DOHH2 (cell line): ENCODE measurements around the gene CUL9.

Experiments
- EZH2phosphoT487 ChIP-seq: fragments of 200-600 bp; sonication (generic); IDR thresholded peaks from 2 replicates; pipeline ENCODE4 v1.6.1; 2017; ENCODE audit warnings: borderline replicate concordance, mild to moderate bottlenecking, antibody characterized with exemption, low read length, moderate library complexity, mixed read lengths
- TF ChIP-seq, protein P1 (sequence below): fragments of 200-600 bp; sonication (generic); IDR thresholded peaks from one replicate; pipeline ENCODE4 v1.5.1; 2014; ENCODE audit warnings: antibody characterized with exemption, mild to moderate bottlenecking, low read depth, low read length; ENCODE audit not compliant: poor library complexity, severe bottlenecking

DNA sequence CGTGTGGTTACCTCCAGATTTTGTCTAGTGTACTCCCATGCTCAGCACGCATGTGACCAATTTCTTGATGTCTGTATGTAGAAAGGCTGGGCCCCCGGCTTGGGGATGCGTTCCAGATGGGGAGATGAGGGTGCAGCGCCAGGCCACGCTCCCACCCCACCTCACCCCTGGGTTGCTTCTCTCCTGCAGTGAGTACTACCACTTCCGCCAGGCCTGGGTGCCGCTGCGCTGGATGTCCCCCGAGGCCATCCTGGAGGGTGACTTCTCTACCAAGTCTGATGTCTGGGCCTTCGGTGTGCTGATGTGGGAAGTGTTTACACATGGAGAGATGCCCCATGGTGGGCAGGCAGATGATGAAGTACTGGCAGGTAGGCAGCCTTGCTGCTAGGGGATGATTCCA, 22.4 kb upstream of the CUL9 start:
- TF ChIP-seq, protein P1, sequence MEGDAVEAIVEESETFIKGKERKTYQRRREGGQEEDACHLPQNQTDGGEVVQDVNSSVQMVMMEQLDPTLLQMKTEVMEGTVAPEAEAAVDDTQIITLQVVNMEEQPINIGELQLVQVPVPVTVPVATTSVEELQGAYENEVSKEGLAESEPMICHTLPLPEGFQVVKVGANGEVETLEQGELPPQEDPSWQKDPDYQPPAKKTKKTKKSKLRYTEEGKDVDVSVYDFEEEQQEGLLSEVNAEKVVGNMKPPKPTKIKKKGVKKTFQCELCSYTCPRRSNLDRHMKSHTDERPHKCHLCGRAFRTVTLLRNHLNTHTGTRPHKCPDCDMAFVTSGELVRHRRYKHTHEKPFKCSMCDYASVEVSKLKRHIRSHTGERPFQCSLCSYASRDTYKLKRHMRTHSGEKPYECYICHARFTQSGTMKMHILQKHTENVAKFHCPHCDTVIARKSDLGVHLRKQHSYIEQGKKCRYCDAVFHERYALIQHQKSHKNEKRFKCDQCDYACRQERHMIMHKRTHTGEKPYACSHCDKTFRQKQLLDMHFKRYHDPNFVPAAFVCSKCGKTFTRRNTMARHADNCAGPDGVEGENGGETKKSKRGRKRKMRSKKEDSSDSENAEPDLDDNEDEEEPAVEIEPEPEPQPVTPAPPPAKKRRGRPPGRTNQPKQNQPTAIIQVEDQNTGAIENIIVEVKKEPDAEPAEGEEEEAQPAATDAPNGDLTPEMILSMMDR: no peak
- TF ChIP-seq EZH2phosphoT487: no peak
